ENCODE measurements around the gene CD80.

GRCh38 chr3:119595639-119596334 lies 36.4 kb upstream of the CD80 start:
- TF ChIP-seq, protein P1, sequence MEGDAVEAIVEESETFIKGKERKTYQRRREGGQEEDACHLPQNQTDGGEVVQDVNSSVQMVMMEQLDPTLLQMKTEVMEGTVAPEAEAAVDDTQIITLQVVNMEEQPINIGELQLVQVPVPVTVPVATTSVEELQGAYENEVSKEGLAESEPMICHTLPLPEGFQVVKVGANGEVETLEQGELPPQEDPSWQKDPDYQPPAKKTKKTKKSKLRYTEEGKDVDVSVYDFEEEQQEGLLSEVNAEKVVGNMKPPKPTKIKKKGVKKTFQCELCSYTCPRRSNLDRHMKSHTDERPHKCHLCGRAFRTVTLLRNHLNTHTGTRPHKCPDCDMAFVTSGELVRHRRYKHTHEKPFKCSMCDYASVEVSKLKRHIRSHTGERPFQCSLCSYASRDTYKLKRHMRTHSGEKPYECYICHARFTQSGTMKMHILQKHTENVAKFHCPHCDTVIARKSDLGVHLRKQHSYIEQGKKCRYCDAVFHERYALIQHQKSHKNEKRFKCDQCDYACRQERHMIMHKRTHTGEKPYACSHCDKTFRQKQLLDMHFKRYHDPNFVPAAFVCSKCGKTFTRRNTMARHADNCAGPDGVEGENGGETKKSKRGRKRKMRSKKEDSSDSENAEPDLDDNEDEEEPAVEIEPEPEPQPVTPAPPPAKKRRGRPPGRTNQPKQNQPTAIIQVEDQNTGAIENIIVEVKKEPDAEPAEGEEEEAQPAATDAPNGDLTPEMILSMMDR (IDR thresholded peaks at IDR 0.05): no peak
- no peak for TF ChIP-seq POLR2A (IDR thresholded peaks at IDR 0.05)
